Purkinje cell (primary cell): Measurements from ENCODE around the gene LRRC66. TPM values are rescaled to one million over a fixed set of nuclear protein-coding genes. Genes with fewer than 3 reads are reported as not detected.

Experiments
- polyA plus RNA-seq: library from polyadenylated mRNA; unstranded; fragments of >200 nt; fragmentation: Nextera tagmentation; gene quantifications from 2 replicates; pipeline ENCODE4 v1.2.1, GENCODE V29; 2014

Gene LRRC66
- 1.3 and 1.8 TPM in 2 replicates for polyA plus RNA-seq

GRCh38 chr4:52019936-52020657 lies at the start of gene LRRC66:
TSS of gene LRRC66 (minus strand) at chr4:52020363. CDS start at chr4:52017613, 2,750 bp downstream.

GRCh38 chr4:52051213-52051614 lies 31.1 kb upstream of the LRRC66 start, which contains the start of gene SPATA18:
TSS of gene SPATA18 (plus strand) at chr4:52051304. CDS start at chr4:52051705, 401 bp downstream.

DNA sequence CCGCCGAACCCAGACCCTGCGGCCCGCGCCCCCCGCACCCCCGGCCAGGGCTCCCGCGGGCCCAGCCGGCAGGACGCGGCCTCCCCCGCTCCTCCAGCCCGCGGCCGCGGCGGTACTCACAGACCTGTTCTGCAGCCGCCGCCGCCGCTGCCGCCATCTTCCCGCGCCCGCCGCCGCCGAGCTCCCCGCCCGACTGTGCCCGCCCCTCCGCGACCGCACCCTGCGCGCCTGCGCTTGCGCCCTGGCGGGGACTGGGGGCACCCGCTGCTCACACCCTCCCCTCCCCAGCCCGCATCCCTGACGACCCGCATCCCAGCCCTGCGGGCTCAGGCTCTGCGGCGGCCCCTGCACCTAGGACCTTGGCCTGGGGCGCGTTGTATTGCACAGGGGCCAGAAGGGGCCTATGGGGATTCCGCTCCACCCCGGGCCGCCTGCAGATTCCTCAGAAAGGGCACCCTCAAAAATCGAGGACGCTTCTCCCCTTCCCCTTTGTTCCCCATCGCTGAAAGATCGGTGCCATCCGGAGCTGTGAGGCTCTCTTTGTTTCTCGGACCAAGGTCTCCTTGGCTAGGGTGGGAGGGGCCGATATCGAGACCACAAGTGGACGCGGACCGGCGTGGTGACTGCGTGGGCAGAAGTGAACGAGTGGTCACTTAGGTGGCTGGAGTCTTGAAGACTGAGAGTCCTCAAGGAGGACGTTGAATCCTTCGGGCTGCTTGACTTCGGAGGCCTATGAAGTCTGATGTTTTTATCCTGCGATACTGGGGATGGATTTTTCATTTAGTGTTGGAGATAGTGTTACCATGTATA lies 18.1 kb upstream of the LRRC66 start, which contains the start of gene SGCB:
SGCB (minus strand) TSS at position 197 of the 810 bp plus-strand sequence; CDS start at position 157, 40 bp downstream.

Other genes with a start within 250 kb of the LRRC66 start
- gene DCUN1D4, start 177.2 kb downstream of the LRRC66 start, polyA plus RNA-seq = 17.1 and 26.0 TPM in 2 replicates
- gene SGCB, start 17.9 kb upstream of the LRRC66 start, polyA plus RNA-seq = 43.5 and 61.6 TPM in 2 replicates
- gene SPATA18, start 30.9 kb upstream of the LRRC66 start, polyA plus RNA-seq = not detected in 2 replicates